DMS153 (cell line): ENCODE measurements around the gene SLIT3.

ENCODE experiments used
- DNase-seq: peaks from one replicate; lab custom pipeline; 2025; lab: John Stamatoyannopoulos, UW

Gene SLIT3

GRCh38 chr5:168887931-168888330 lies 413.0 kb downstream of the SLIT3 start:
- DNase-seq = no peak

GRCh38 chr5:168886157-168886556 lies 414.8 kb downstream of the SLIT3 start:
- DNase-seq = no peak

DNA sequence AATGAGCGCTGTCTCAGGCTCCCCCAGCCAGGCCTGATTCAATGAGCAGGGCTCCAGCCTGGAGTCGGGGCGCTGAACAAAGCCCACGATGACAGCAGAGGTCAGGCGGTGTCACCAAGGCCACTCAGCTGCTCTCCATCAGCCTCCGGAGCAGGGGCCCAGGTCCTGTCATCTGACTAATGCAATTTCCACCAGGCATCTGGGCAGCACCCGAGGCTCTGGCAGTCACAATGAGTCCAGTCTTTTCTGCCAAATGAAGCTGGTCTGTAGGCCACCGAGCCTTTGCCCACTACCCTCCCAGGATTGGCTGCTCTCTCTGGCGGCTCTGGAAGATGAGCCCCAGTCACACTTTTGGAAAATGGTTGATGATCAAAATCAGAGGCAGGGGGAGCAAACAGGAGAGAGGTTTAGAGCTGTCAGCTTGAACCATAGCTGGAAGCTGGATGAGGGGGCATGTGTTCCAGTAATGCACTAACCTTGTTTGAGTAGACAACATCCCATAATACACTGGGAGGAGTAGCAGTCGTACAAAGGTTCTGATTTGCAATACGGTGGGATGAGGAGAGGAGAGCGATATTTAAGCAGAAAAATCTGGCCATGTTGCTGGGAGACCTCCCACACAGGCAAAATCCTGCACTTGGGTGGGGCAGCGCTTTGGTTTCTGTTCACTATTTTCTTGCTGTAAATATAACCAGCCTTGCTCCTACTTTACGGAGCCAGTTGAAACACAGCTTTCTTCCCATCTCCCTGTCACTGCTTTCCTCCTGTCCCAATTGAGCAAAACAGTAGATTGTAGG lies 415.4 kb downstream of the SLIT3 start:
- no peak for DNase-seq

GRCh38 chr5:168883991-168884390 lies 416.9 kb downstream of the SLIT3 start:
- DNase-seq = no peak

- DNase-seq = no peak
Observed at GRCh38 chr5:168883281-168883741, 417.6 kb downstream of the SLIT3 start.

DNA sequence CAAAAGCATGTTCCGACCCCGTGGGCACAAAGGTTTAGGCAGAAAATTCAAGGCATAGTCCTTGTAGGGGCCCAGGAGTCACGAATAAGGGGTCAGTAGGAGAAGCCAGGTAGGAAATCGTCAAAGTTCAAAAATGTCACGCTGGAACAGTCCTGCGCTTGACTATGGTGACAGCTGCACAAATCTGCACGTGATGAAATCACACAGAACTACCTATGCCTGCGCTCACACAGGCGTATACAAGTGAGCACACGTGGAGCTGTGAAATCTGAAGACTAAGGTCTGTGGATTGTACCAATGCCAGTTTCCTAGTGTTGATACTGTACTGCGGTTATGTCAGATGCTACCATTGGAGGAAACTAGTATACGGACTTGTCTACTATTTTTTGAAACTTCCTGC lies 418.7 kb downstream of the SLIT3 start:
- no peak for DNase-seq

DNA sequence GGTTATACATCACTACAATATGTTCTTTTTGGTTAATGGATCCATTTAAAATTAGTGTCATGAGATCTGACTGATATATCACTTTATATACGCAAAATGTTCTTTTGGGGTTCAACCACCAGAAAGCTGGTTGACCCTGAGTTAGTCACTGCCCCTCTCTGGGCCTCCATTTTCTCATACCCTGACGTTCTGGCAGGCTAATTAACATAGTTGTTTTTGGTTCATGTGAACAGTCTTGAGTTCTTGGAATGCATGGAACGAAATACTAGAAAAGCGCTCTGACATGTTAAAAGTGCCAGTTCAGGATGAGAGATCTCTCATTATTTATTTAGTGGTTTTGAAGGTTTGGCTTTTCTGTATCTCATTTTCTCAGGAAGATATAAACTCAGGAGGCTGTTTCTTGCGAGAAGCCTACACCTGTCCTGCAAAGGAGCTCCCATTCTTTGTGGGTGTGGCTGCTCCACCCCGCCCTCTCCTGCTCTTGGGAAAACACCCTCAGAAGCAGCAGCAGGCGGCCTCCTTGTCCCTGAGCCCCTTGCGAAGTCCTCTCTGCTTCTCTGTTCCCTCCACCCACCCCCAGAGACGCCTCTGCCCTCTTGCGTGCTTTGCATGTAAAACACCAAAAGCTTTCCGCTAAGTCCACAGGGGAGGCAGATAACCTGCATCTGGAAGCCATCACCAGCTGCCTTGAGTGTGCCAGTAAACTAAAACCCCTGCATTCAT lies 419.4 kb downstream of the SLIT3 start:
- no peak for DNase-seq

GRCh38 chr5:168879929-168880328 lies 421.0 kb downstream of the SLIT3 start:
- DNase-seq = peak; percentile 24

- no peak for DNase-seq
Observed at GRCh38 chr5:168879331-168879730, 421.6 kb downstream of the SLIT3 start.

DNA sequence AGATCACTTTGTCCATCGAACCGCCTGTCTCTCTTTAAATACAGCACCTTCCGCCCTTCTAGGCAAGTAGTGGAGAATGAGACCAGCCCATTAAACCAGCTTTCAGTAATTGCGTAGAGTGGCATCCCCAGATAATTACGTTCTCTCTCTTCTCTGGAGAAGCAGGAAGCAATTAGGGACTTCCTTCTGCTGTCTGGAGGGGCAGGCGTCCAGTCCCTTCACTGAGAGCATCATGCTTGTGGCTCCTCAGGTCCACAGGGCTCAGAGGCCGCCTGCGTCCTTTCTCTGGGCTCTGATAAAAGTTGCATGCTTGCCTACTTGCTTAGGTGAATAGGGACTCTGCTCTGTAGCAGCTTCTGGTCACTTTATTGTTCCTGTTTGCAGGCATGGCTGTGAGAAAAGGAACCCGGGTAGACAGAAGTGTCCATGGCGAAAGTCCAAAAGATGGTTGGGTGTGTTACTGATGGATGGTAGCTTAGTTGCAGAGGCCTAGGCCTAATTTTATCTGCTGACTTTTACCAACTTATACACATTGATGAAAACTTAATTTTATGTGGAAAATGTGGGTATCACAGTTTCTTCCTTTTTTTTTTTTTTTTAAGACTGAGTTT lies 422.7 kb downstream of the SLIT3 start:
- DNase-seq = no peak

GRCh38 chr5:168877132-168877892 lies 423.6 kb downstream of the SLIT3 start:
- peak; percentile 32 for DNase-seq

DNA sequence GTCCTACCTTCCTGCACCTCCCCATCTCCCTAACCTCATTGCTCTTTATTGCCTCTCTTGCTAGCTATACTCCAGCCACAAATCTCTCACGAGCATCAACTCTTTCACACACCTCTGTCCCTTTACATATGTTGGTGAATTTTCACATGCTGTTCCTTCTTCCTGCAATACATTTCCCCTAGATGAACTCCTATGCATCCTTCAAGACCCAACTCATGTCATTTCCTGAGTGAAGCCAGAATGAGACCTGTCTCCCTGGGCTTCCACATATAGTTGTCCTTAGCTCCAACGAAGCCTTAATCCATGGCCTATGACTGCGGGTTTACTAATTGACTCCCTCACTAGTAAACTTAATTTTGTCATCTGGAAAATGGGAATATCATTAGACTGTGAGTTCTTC lies 424.5 kb downstream of the SLIT3 start:
- DNase-seq = no peak

DNA sequence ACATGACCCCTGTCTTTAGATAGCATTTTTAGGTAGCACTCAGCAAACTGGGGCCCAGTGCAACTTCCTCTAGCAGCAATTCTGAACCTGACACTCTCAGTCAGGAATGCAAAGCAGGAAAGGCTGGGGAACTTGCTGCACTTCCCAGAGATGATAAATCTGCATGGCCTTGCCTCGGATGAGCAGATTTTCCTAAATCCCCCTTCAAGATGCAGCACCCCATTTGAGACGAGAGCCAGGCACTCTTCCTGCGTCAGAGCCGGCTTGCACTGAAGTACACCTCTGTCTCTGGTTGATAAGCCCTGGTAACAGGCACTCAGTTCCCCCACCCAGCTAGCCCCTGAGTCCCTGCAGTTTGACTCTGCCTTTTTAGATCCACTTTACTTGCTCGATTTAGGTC lies 425.1 kb downstream of the SLIT3 start:
- no peak for DNase-seq

GRCh38 chr5:168874713-168875380 lies 426.1 kb downstream of the SLIT3 start:
- DNase-seq = no peak

GRCh38 chr5:168872246-168872645 lies 428.7 kb downstream of the SLIT3 start:
- DNase-seq = no peak

- DNase-seq = no peak
Observed at GRCh38 chr5:168870910-168871309, 430.0 kb downstream of the SLIT3 start.

GRCh38 chr5:168869615-168870227 lies 431.2 kb downstream of the SLIT3 start:
- DNase-seq = no peak

DNA sequence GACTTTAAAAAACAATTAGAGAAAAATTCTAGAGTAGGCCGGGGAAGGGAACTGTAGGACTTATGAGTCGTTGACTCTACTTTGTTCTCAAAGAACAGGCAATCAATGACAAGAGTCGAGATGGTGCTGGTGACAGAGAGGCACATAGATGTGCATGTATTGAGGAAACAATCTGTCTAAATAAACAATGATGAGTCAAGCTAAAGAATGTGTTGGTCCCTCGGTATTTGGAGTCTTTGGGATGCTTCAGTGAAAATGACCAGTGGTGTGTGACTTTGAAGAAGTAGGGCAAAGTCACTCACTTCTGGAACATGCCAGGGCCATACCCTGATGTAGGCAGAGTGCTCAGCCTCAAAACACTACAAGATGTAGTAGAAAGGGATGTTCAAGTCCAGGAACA lies 433.7 kb downstream of the SLIT3 start:
- no peak for DNase-seq

DNA sequence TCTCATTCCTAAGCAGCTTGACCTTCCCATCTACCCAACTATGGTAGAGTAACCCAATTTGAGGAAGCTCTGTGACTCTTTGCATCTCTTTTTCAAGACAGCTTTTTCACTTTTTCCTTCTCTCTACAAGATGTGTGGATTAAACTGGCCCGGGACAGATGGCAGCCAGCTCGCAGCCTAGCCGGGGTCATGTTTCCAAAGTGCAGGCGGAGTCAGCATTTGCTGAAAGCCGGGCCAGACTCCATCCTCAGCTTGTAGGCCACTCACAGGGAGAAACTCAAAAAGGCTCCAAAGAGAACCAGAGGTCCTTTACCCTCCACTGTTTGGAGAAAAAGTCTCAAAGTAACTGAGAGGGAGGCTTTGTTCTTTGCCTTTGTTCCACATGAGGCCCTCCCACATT lies 435.0 kb downstream of the SLIT3 start:
- DNase-seq = no peak

GRCh38 chr5:168863021-168863420 lies 437.9 kb downstream of the SLIT3 start:
- DNase-seq = no peak

DNA sequence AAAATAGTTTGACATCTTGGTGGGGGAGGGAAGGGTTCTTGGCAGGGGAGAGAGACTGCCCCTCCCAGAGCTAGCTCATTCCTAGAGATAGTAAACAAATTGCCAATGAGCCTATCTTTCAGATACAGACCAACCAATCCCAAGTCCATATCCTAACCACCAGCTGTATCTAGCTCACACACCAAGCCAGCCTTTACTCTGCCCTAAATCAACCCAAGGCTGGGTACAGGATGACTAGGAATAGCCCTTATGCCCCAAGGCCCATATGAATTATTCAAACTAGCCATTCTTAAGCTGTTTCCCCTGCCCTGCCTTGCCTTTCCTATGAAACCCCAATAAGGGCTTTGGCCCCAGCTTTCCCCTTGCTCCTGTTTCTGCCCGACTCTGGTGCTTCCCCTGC lies 440.4 kb downstream of the SLIT3 start:
- DNase-seq = no peak
